GM18502 (cell line): Measurements from ENCODE around the gene RNF183.

Experiments
- ATAC-seq: cut with Tn5 transposase; IDR thresholded peaks from one replicate; pipeline ENCODE4 v1.9.1; 2021; ENCODE audit warnings: mild to moderate bottlenecking; ENCODE audit not compliant: unreplicated experiment, poor library complexity

RNF183 gene

GRCh38 chr9:113302792-113303418 lies at the start of gene RNF183:
Gene RNF183 (minus strand): TSS chr9:113303376. CDS start chr9:113298184, 5,192 bp downstream.
- no peak for ATAC-seq

GRCh38 chr9:113352411-113352810 lies 49.2 kb upstream of the RNF183 start:
- ATAC-seq, result no peak

GRCh38 chr9:113352006-113352405 lies 48.8 kb upstream of the RNF183 start:
- ATAC-seq, result no peak

GRCh38 chr9:113350937-113351336 lies 47.8 kb upstream of the RNF183 start:
- ATAC-seq, result peak; percentile 43

GRCh38 chr9:113350107-113350661 lies 47.0 kb upstream of the RNF183 start:
- peak; percentile 7 for ATAC-seq

- peak; percentile 39 for ATAC-seq
Measured at GRCh38 chr9:113349445-113350094, 46.4 kb upstream of the RNF183 start, which contains the start of gene BSPRY. Gene BSPRY (plus strand): TSS chr9:113349541. CDS start chr9:113349580, 39 bp downstream.

- ATAC-seq, result no peak
Measured at GRCh38 chr9:113349066-113349444, 45.9 kb upstream of the RNF183 start.

GRCh38 chr9:113348437-113348836 lies 45.3 kb upstream of the RNF183 start:
- ATAC-seq, result no peak

- no peak for ATAC-seq
Measured at GRCh38 chr9:113345671-113346070, 42.5 kb upstream of the RNF183 start.

GRCh38 chr9:113345190-113345589 lies 42.0 kb upstream of the RNF183 start:
- no peak for ATAC-seq

- ATAC-seq, result no peak
Measured at GRCh38 chr9:113343732-113344231, 40.6 kb upstream of the RNF183 start.

GRCh38 chr9:113341712-113342410 lies 38.7 kb upstream of the RNF183 start:
- ATAC-seq, result no peak

GRCh38 chr9:113340011-113340699 lies 37.0 kb upstream of the RNF183 start, which contains the start of gene WDR31:
Gene WDR31 (minus strand): TSS chr9:113340275. CDS start chr9:113332022, 8,253 bp downstream.
- ATAC-seq, result peak; percentile 99

- no peak for ATAC-seq
Measured at GRCh38 chr9:113337714-113338113, 34.5 kb upstream of the RNF183 start.

- ATAC-seq, result no peak
Measured at GRCh38 chr9:113331780-113332179, 28.6 kb upstream of the RNF183 start.

- no peak for ATAC-seq
Measured at GRCh38 chr9:113328045-113328782, 25.0 kb upstream of the RNF183 start.

GRCh38 chr9:113326230-113326629 lies 23.1 kb upstream of the RNF183 start:
- ATAC-seq, result no peak

GRCh38 chr9:113322671-113323070 lies 19.5 kb upstream of the RNF183 start:
- no peak for ATAC-seq

- no peak for ATAC-seq
Measured at GRCh38 chr9:113320051-113320450, 16.9 kb upstream of the RNF183 start.
